ENCODE results near the gene KCNMB1. TPM values are rescaled to one million over a fixed set of nuclear protein-coding genes. Genes with fewer than 3 reads are reported as not detected.

KCNMB1 gene
- total and polyA plus RNA-seq, 10 of the 15 experiments (the other 5 are each of a cell fraction or from before 2014, with no cell fraction given), result 1.2 to 3.6 (median 2.6) TPM

GRCh38 chr5:170389550-170389892 lies 354 bp upstream of the KCNMB1 start:
- FAIRE-seq (no peak), DNase-seq (ENCODE audit: low read depth, low spot score) (no peak), ATAC-seq (no peak)
- Histone ChIP-seq H4K20me1 (ENCODE audit: control insufficient read depth, insufficient read depth) (no peaks in the 10 kb centered on the region), H3K9me3 (replicated peaks; ENCODE audit: control insufficient read depth, insufficient read depth, low read length) (no peaks in the 10 kb centered on the region), H3K4me1 (ENCODE audit: control insufficient read depth, insufficient read depth, low read length) (peaks cover 21% of the 10 kb centered on the region), H3K79me2 (ENCODE audit: control insufficient read depth, insufficient read depth, low read length) (no peaks in the 10 kb centered on the region), H3K27me3 (replicated peaks in 1 of 2; ENCODE audit: control insufficient read depth in 2 of 2, insufficient read depth in 2 of 2, low read length in 1 of 2) (no peaks in the 10 kb centered on the region), H3K9ac (ENCODE audit: control insufficient read depth, insufficient read depth, low read length) (peak overlapping the region; percentile 49; the same call in 1 of the 2 replicates), H3K36me3 (ENCODE audit: control insufficient read depth in 2 of 2, insufficient read depth in 2 of 2, low read length in 1 of 2) (no peaks in the 10 kb centered on the region), H3K4me3 (no peak overlapping the region), H2AFZ (ENCODE audit: control insufficient read depth, low read depth, low read length) (peak overlapping the region; percentile 64), H3K27ac (ENCODE audit: control insufficient read depth, insufficient read depth) (peak overlapping the region; percentile 4; the same call in 1 of the 2 replicates), H3K4me2 (ENCODE audit: control insufficient read depth, insufficient read depth) (peak overlapping the region; percentile 46; the same call in 1 of the 2 replicates)
- intact Hi-C loops (cut with micrococcal nuclease; ENCODE audit: unreplicated experiment) (loop anchor here (5.0 kb wide), 1 partner anchor 57 kb away; no protein-coding TSS in a partner anchor), in situ Hi-C loops (cut with MboI) (no loop called here)
- 32% methylated on average over 4 of the region's 4 CpGs for WGBS (ENCODE audit: insufficient coverage, insufficient replicate concordance, low lambda C conversion rate, missing lambda C conversion rate)
- RAD21 ChIA-PET (ENCODE audit: unreplicated experiment), result interaction anchor here (1.2 to 4.2 kb wide), 7 partner anchors 14 to 163 kb away, joined by 3 to 21 read pairs (median 7); partner anchors contain the start of gene LCP2
- CTCF ChIA-PET, result interaction anchor here (0.6 to 2.3 kb wide), 8 partner anchors 8 to 58 kb away, joined by 3 to 15 read pairs (median 4); no protein-coding TSS in a partner anchor
- BruUV-seq (replicated peaks), result TSS peak; percentile 82
- SMC1A ChIA-PET (ENCODE audit: uncharacterized antibody, unreplicated experiment), result interaction anchor here (0.6 to 3.6 kb wide), 12 partner anchors 10 to 736 kb away, joined by 3 to 16 read pairs (median 4); no protein-coding TSS in a partner anchor
- POLR2A ChIA-PET, result interaction anchor here (0.6 to 1.2 kb wide), 4 partner anchors 9 to 999 kb away, joined by 3 to 4 read pairs (median 4); no protein-coding TSS in a partner anchor
- TF ChIP-seq ZNF24 (IDR thresholded peaks at IDR 0.05) (no peak), SIX5 (IDR thresholded peaks at IDR 0.05; ENCODE audit: low read depth, low read length, severe bottlenecking) (no peak), SUPT20H (IDR thresholded peaks at IDR 0.05; ENCODE audit: borderline replicate concordance, control insufficient read depth, low read depth, low read length) (no peak), POLR2AphosphoS2 (IDR thresholded peaks at IDR 0.05; ENCODE audit: low read depth, low read length) (no peak), BACH1 (IDR thresholded peaks at IDR 0.05; ENCODE audit: borderline replicate concordance) (no peak), ZBTB40 (IDR thresholded peaks at IDR 0.05; ENCODE audit: borderline replicate concordance) (no peak)
- TF ChIP-seq, protein P1, sequence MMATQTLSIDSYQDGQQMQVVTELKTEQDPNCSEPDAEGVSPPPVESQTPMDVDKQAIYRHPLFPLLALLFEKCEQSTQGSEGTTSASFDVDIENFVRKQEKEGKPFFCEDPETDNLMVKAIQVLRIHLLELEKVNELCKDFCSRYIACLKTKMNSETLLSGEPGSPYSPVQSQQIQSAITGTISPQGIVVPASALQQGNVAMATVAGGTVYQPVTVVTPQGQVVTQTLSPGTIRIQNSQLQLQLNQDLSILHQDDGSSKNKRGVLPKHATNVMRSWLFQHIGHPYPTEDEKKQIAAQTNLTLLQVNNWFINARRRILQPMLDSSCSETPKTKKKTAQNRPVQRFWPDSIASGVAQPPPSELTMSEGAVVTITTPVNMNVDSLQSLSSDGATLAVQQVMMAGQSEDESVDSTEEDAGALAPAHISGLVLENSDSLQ (IDR thresholded peaks at IDR 0.05), result no peak
